Activated naive CD4-positive, alpha-beta T cell treated with Interleukin-2 at 50 U/mL for 16 hours (primary cell): ENCODE results near the gene VAMP2.
A peak's percentile ranks its signal among the peaks of the same experiment; 100 is the strongest.

Experiments used
- DNase-seq: peaks from one replicate; pipeline ENCODE4 v3.0.0-alpha.2; 2020

VAMP2 gene

GRCh38 chr17:8122924-8123694 lies 39.6 kb downstream of the VAMP2 start:
- DNase-seq = peak; percentile 58

- peak; percentile 22 for DNase-seq
Measured at GRCh38 chr17:8122422-8122923, 40.3 kb downstream of the VAMP2 start.

- DNase-seq = peak; percentile 51
Measured at GRCh38 chr17:8121681-8122421, 40.9 kb downstream of the VAMP2 start.

GRCh38 chr17:8121407-8121680 lies 41.4 kb downstream of the VAMP2 start:
- DNase-seq = no peak

- DNase-seq = peak; percentile 79
Measured at GRCh38 chr17:8120520-8121406, 42.0 kb downstream of the VAMP2 start.

GRCh38 chr17:8119581-8120519 lies 42.9 kb downstream of the VAMP2 start:
- peak; percentile 88 for DNase-seq

GRCh38 chr17:8118769-8119580 lies 43.8 kb downstream of the VAMP2 start:
- DNase-seq = peak; percentile 88

GRCh38 chr17:8117980-8118768 lies 44.6 kb downstream of the VAMP2 start, which contains the start of gene ALOXE3:
Gene ALOXE3 (minus strand): TSS chr17:8118514. CDS start chr17:8117990, 524 bp downstream.
- peak; percentile 32 for DNase-seq

- DNase-seq = no peak
Measured at GRCh38 chr17:8117367-8117979, 45.3 kb downstream of the VAMP2 start.

- DNase-seq = no peak
Measured at GRCh38 chr17:8116776-8117175, 46.0 kb downstream of the VAMP2 start.

GRCh38 chr17:8110907-8111306 lies 51.8 kb downstream of the VAMP2 start:
- DNase-seq = no peak

- DNase-seq = no peak
Measured at GRCh38 chr17:8110456-8110804, 52.3 kb downstream of the VAMP2 start.

GRCh38 chr17:8109661-8110455 lies 52.9 kb downstream of the VAMP2 start:
- DNase-seq = peak; percentile 82
